Activated T-cell treated with anti-CD3 and anti-CD28 coated beads for 48 hours (primary cell): ENCODE measurements around the gene LHCGR.
"Not testable (repeated sequence)": the region's sequence is repeated elsewhere in the genome, so short reads cannot be mapped to it uniquely, and the experiment has no call there.

Experiments used
- DNase-seq: peaks from one replicate; pipeline ENCODE4 v3.0.0-alpha.2; 2020; ENCODE audit warnings: low read depth

The LHCGR gene

DNA sequence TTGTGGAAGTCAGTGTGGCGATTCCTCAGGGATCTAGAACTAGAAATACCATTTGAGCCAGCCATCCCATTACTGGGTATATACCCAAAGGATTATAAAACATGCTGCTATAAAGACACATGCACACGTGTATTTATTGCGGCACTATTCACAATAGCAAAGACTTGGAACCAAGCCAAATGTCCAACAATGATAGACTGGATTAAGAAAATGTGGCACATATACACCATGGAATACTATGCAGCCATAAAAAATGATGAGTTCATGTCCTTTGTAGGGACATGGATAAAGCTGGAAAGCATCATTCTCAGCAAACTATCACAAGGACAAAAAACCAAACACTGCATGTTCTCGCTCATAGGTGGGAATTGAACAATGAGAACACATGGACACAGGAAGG lies 16.3 kb downstream of the LHCGR start:
- DNase-seq: not testable (repeated sequence)

DNA sequence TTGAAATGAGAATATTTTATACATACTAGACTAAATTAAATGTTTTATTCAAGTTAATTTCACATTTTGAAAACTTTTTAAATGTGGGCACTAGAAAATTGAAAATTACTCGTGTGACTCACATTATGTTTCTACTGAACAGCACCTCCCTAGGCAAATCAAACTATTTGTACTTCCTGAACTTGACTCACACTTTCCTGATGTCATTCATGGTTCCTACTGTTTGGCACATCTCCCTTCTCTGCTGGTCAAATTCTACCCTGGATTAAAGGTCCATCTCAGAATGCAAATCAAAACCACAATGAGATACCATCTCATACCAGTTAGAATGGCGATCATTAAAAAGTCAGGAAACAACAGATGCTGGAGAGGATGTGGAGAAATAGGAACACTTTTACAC lies 16.7 kb downstream of the LHCGR start:
- no peak for DNase-seq

DNA sequence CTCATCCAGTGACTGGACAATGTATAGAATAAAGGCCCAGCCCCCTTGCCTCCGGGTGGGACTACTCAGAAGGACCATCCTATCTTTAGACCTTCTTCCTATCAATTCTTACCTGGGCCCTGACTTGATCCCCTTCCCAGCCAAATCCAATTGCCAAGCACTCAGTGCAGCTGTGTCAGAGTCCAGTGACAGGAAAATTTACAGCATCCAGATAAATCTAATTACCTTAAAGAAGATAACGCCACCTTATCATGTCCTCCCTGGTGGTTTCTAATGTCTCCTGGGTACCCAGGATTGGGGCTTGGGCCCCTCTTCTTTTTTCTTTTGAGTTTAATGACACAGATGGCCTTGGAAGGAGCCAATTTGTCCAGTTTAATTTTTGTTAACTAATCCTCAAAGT lies 19.3 kb downstream of the LHCGR start:
- DNase-seq: no peak

DNA sequence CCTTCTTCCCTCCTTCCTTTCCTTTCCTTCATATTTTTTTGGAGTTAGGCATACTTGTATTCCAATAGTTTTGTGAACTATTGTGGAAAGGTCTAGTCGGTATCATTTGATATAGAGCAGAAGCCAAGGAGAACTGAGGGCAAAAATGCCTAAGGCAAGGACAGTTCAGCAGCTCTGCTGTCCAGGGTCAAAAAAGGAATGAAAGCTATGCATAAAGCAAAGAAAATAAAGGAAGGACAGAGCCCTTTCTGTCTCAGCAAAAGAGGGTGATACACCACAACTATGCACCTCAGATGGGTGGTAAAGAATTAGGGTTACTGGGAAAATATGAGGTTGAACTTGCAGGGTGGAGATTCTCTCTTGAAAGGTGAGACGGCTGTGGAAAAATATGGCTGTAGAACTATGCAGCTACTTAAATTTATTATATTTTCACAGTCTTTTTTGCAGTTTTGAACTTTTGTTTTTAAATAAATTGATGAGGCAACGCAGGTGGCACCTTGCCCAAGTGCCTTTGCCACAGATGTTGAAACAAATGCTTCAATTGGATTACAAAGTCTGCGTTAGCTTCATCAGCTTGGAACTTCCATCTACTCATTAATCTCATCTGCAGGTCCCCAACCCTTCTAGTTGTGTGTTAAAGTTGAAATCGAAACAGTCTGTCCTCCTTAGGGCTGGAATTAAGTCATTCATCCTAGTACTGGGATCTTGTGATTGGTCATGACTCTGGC lies 20.8 kb downstream of the LHCGR start:
- no peak for DNase-seq

DNA sequence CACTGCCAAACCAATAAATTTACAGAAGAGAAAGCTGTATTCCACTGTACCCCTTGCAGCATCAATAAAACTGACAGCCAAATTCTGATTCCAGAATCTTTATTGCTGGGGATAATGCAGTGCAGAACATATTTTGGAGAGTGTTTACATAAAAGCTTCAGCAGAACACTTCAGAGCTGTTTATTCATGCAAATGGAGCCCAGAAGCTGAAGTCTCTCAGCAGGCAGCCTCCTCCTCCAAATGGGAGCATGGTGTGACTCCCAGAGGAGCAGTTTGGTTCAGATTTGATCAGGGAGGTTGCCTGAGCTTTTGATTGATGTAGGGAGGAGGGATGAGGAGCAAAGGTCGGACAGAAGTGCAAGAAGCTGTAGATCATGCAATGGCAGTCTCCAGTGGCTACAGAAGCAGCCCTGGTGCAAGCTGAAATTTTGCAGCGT lies 22.4 kb downstream of the LHCGR start:
- DNase-seq: no peak

GRCh38 chr2:48728840-48729239 lies 26.7 kb downstream of the LHCGR start:
- no peak for DNase-seq

GRCh38 chr2:48728295-48728694 lies 27.2 kb downstream of the LHCGR start:
- DNase-seq: no peak

DNA sequence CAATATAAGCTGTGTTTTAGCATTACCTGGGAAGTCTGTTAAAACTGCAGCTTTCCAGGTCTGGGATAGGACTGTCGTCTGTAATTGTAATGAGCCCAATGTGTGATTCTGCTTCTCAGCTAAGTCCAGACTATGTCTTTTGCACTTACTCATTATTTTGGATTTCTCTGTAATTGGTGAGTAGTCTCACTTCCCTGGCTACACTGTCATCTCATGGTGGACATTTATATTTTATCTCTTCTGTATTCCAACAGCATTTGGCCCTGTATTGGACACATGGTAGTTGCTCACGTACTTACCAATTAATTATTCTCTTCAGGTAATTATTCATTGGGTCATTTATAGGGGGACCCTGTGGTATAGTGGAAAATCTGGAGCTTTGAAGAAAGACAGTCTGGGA lies 28.0 kb downstream of the LHCGR start:
- no peak for DNase-seq

DNA sequence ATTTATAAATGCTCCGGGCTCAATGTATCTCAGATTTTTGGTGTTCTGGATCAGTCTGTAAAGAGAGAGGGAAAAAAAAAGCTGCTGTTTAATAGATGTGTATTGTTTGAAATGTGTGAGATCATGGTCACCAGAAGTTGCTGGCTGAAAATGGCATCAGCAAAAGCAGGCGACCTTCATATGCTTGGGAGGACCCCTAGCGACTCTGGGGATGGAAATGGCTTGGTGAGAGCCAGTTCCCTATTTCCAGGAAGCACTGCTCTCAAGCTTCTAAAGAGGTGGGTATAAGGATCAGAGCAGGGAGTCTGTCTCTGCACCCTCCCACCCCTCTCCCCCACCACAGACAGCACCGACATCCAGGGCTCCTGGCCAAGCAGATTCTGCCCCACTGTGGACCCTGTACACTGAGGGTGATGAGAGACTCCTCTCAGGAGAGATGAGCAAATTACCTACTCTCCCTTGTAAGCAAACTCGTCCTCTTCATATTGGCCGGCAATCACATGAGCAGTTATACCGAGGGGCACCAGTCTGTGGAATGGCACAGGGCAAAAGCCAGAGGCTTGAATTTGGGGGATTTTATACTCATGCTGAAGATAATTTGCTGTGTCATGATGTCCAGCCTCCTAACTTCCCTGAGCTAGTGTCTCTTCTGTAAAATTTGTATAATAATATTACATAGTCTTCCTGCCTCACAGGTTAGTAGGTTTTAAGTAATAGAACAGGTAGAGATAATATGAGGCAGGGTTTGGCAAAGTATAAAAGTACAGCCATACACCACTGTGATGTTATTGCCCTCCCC lies 29.6 kb downstream of the LHCGR start:
- no peak for DNase-seq

DNA sequence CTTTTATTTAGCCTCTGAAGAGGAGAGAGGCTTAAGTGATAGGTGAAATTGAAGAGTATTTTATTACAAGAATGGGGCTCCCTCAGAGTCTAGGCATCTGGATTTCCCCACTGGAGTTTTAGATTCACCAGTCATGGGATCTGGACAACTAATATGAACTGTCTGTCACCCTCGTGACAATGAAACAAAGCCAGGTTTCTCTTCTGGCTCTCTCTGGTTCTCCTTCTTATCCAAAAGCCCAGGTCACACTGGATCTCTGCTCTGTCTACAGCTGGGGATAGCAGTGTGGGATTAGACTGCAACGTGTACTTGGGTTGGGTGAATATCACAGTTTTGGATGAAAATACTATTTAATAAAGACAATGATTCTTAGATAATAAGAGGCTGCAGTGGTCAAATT lies 31.2 kb downstream of the LHCGR start:
- DNase-seq: no peak

GRCh38 chr2:48723129-48723528 lies 32.4 kb downstream of the LHCGR start:
- no peak for DNase-seq

DNA sequence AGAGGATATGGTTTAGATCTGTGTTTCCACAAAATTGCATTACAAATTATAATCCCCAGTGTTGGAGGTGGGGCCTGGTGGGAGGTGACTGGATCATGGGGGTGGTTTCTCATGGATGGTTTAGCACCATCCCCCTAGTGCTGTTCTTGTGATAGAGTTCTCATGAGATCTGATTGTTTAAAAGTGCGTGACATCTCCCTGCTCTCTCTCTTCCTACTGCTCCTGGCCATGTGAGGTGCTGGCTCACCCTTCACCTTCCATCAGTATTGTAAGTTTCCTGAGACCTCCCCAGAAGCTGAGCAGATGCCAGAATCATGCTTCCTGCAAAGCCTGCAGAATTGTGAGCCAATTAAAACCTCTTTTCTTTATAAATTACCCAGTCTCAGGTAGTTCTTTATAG lies 33.1 kb downstream of the LHCGR start:
- DNase-seq: no peak

DNA sequence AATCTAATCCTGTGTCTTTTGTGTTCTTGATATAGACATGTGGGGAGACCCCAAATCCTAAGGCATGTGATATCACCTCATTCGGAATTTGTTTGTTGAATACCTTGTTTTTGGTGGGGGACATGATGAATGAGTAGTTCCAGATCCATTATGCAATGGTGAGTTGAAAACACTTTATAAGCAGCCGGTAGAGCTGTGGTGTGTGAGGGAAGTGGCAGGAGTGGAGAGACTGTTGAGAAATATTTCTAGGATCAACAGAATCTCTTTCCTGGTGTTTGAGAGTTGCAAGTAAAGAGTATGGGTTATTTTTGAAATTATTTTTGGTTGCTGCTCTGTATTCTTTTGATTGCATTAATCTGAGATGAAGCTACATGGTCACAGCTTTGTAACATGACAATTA lies 34.4 kb downstream of the LHCGR start:
- no peak for DNase-seq

- no peak for DNase-seq
Measured at GRCh38 chr2:48719480-48720177, 35.9 kb downstream of the LHCGR start.

DNA sequence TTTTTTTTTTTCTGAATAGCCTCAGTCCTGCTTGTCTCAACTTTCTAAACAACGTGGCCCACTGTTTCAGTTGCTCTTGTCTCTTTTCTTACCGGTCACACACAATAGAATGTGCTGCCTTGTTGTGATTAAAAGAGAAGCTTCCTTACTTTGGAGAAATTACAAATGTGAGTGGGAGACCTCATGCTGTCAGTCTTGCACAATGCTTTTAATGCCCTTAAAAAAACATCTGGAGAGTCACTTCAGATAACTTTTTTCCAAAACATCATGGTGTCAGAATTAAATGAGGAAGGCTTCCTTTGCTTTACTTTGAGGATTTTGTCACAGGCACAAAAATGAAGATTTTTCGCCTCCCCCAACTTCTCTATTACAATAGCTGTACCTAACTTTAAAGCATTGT lies 37.7 kb downstream of the LHCGR start:
- DNase-seq: no peak

- no peak for DNase-seq
Measured at GRCh38 chr2:48715956-48716355, 39.6 kb downstream of the LHCGR start.

DNA sequence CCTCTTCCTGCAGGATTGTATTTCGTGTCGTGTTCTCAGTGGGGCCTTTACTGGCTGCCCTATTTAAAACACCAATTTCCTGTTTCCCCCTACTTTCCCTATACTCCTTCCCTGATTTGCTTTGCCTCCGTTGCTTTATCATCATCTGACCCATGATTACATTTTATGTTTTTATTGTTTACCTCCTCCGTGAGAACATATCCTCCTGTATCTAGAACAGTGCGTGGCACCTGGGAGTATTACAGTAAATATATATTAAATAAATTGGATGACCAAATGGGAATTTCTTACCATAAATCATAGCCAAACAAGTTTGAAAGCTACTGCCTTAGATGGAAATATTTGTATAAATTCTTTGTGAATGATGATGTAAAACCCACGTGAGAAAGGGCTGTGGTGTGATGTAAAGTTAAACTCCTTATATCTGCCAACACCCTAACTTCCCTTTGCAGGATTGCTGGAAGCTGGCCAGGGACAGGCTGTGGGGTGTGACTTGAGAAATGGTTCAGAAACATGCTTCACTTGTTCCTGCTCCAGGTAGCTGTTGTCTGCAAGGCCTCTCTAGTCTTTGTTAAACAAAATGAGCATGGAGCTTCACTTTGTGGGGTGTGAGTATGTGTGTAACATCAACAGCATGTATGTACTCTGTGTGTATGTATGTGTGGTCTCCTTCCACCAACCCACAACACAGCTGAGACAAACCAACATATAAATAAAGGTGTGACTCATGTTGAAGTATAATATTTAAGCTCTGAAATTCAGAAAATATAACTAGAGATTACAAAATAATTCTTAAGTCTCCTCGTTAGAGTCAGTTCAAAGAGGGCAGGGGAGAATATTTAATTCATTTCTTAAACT lies 40.3 kb downstream of the LHCGR start:
- DNase-seq: no peak

GRCh38 chr2:48714245-48714644 lies 41.3 kb downstream of the LHCGR start:
- no peak for DNase-seq

DNA sequence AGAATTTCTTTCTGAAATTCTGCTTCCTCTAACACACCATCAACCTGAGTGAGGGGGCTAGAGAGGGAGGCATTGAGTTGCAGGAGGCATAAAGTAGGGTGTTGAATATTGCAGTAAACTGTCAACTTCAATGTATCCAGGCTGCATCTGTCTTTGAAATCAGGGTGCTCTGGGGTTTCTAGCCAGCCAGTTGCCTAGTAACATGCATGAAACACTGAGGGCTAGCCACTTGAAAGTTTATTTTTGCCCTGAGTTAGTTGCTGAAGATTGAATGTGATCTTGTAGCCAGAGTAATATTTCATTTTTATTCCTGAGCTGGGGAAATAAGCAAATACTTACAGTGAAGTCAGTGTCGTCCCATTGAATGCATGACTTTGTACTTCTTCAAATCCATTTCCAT lies 41.9 kb downstream of the LHCGR start:
- DNase-seq: no peak

DNA sequence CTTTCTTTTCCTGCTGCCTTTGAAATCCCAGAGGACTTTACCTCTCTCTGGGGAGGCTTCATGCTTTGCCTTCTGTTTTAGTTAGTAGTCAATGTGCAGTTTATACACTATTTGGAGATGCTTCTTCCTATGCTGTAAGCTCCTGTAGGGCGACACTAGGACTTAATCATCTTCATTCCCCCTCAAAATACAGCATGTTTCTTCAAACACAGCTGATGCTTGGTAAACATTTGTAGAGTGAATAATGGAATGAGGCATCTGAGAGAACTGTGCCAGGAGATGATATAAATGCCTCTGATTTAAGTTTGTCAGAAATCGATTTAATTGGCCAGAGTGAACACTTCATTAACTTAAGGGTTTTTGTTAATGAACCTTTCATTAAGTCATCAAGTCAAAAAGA lies 43.4 kb downstream of the LHCGR start:
- DNase-seq: no peak

- DNase-seq: no peak
Measured at GRCh38 chr2:48711343-48711742, 44.2 kb downstream of the LHCGR start.
